ENCODE measurements around the gene MT1E.
"Not testable (repeated sequence)": the region's sequence is repeated elsewhere in the genome, so short reads cannot be mapped to it uniquely, and the experiment has no call there.

MT1E gene

DNA sequence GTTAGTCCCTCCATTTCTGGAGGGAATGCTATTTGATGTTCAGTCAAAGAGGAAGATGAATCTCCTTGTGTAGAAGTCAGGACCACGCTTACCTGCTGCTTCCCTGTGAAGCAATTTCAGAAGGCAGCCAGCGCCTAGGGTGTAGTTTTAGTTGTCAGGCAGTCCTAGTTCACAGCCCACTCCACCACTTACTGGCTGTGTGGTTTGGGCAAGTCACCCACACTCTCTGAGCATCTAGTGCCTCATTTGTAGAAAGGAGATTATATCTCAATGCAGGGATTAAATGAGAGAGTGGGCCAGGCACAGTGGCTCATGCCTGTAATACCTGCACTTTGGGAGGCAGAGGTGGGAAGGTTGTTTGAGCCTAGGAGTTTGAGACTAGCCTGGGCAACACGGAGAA lies 46.6 kb downstream of the MT1E start:
- DNase-seq (ENCODE audit: low read depth in 2 of 2) = not testable (repeated sequence)

DNA sequence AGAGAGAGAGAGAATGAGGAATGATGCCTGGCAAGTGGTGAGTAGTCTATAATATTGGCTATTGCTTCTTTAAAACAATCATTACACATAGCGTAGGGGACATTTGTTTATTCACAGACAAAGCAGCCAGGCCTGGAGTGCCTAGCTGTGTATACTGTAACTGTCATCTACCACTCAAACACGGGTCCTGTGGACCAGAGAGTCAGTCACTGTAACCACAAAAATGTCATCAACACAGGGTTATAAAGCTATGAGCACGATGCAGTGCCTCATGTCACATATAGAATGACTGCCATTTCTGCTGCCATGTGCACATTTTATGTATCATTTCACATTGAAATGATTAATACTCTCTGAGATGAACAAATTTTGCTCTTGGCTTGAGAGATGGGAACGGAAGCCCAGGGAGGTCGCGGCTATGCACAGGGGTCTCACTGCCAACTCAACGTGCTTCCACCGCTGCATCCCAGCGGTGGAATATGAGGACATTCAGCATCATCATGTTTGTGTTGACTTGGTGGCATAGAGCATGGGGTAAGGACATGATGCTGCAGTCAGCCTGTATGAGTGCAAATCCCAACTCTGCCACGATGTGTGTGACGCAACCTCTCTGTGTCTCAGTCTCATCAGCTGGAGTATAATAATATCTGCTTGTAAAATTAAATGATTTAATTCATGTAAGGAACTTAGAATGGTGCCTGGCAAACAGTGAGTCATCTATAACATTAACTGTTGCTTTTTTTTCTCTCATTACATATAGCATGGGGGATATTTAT lies 47.4 kb downstream of the MT1E start:
- DNase-seq (ENCODE audit: low read depth in 2 of 2) = no peak

DNA sequence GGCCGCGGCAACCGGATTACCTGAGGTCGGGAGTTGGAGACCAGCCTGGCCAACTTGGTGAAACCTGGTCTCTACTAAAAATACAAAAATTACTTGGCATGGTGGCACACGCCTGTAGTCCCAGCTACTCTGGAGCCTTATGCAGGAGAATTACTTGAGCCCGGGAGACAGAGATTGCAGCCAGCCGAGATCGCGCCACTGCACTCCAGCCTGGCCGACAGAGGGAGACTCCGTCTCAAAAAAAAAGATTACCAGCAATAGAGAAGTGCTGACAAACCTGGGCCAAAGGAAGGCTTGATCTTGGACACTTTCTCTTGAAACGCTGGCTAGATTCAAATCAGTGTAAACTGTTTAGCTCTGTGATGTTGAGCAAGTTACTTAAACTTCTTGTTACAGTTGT lies 48.3 kb downstream of the MT1E start:
- DNase-seq (ENCODE audit: low read depth in 2 of 2) = no peak

DNA sequence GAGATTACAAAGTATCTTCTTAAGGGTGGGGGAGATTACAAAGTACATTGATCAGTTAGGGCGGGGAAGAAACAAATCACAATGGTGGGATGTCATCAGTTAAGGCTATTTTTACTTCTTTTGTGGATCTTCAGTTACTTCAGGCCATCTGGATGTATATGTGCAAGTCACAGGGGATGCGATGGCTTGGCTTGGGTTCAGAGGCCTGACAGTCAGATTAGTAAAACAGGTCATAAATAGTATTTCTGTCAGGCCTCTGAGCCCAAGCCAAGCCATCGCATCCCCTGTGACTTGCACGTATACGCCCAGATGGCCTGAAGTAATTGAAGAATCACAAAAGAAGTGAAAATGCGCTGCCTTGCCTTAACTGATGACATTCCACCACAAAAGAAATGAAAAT lies 49.0 kb downstream of the MT1E start:
- not testable (repeated sequence) for DNase-seq (ENCODE audit: low read depth in 2 of 2)

DNA sequence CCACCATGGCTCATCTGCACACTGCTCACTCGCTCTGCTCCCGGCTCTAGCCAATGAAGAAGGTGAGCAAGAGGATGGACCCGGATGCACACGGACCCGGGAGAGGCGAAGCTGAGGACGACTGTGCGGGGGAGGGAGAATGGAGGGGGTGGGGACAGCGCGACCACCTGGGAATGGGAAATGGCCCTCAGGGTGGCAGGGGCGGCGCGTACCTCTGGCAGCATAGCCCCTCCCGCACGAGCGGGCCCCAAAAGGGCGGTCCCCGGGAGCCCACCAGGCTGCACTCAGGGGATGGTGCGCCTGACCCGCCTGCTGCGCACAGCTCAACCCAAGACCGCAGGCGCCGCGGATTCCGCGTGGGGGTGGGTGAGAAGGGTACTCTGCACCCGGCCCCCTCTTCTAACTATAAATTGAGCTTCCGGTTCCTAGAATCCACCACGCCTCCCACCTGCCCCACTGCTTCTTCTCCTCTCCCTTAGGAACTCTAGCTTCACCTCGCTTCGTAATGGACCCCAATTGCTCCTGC lies 50.2 kb downstream of the MT1E start:
- DNase-seq (ENCODE audit: low read depth in 2 of 2) = no peak

Measured in stimulated activated CD8-positive, alpha-beta memory T cell treated with anti-CD3 and anti-CD28 coated beads, Interleukin-7, amount 100 ng/mL, for 1 hour (primary cell).